Activated naive CD4-positive, alpha-beta T cell treated with anti-CD3 and anti-CD28 coated beads, Interleukin-2, amount 50 U/mL, for 24 hours (primary cell): Measurements from ENCODE around the gene GOLGA6L2.
"Not testable (repeated sequence)": the region's sequence is repeated elsewhere in the genome, so short reads cannot be mapped to it uniquely, and the experiment has no call there.

ENCODE experiments used
- H3K27ac Mint-ChIP-seq: one replicate; pipeline ENCODE4 v1.8.0; 2021; ENCODE audit warnings: mild to moderate bottlenecking, mixed read lengths
- H3K27me3 Mint-ChIP-seq: one replicate; pipeline ENCODE4 v1.8.0; 2021; ENCODE audit warnings: mixed read lengths
- H3K36me3 Mint-ChIP-seq: one replicate; pipeline ENCODE4 v1.8.0; 2021; ENCODE audit warnings: mixed read lengths
- H3K4me1 Mint-ChIP-seq: one replicate; pipeline ENCODE4 v1.8.0; 2021; ENCODE audit warnings: mixed read lengths
- H3K4me3 Mint-ChIP-seq: one replicate; pipeline ENCODE4 v1.8.0; 2021; ENCODE audit warnings: mild to moderate bottlenecking, mixed read lengths
- H3K9me3 Mint-ChIP-seq: one replicate; pipeline ENCODE4 v1.8.0; 2021; ENCODE audit warnings: mixed read lengths

The GOLGA6L2 gene

DNA sequence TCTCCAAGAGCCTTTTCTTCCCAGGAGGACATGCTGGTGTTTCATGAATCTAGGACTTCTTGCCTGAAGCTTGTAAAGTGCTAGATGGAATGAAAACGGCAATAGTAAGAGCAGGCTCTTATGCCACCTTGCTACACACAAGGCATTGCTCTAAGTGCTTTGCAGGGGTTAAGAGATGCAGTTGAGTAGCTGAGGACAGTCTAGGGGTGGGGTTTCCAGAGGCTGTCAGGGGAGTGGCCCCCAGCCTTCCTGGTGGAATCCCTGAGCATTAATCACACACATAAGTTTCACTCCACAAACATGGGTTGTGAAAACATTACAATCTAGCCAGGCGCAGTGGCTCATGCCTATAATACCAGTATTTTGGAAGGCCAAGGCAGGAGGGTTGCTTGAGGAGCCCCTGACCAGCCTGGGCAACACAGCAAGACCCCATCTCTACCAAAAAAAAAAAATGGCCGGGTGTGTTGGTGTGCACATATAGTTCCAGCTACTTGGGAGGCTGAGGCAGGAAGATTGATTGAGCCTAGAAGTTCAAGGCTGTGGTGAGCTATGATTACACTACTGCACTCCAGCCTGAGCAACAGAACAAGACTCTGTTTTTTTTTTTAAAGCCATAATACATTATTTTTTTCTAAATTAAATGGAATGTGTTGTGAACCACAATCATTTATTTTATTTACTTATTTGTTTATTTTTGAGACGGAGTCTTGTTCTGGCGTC, 34.0 kb downstream of the GOLGA6L2 start:
- not testable (repeated sequence) for H3K4me1 Mint-ChIP-seq, H3K36me3 Mint-ChIP-seq, H3K4me3 Mint-ChIP-seq, H3K27ac Mint-ChIP-seq, H3K9me3 Mint-ChIP-seq, H3K27me3 Mint-ChIP-seq

DNA sequence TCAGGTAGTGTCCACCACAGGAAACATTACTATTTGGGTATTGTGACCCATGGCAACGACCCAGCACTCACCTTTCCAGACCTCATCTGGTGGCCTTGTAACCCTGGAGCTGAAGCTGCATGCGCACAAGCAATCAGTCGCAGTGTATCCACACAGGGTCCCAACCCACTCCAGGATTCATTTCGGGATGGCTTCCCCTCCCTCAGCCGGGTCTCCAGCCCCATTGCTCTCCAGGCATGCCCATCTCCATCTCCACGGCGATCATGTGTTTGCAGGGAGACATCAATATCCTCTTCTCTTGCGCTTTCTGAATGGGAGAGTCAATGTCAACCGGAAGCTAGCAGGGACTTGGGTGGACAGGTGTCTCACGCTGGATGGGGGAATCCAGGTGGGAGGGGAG, 35.2 kb downstream of the GOLGA6L2 start:
- Mint-ChIP-seq H3K27me3 (no peaks in the 10 kb centered on the region), H3K27ac (no peak overlapping the region), H3K36me3 (no peaks in the 10 kb centered on the region), H3K4me3 (no peak overlapping the region), H3K9me3 (no peaks in the 10 kb centered on the region), H3K4me1 (no peaks in the 10 kb centered on the region)

DNA sequence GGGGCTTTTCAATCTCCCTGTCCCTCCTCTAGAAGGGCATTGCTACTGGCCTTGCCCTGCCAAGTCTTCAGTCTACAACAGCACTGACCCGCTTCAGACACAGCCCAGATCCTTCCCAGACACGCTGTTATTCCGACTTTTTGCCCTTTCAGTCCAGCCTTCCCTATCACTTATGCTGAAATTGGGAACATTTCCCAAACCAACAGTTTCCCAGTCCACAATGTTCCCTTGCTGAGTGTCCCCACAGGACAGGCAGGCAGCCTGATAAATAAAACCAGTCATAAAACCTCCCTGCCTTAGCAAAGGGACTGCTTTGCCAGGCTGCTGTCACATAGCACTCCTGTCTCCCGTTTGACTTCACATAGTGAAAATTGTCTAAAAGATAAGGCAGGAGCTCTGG, 43.5 kb downstream of the GOLGA6L2 start:
- Mint-ChIP-seq H3K9me3 (no peaks in the 10 kb centered on the region), H3K27me3 (no peaks in the 10 kb centered on the region), H3K4me1 (no peaks in the 10 kb centered on the region)

DNA sequence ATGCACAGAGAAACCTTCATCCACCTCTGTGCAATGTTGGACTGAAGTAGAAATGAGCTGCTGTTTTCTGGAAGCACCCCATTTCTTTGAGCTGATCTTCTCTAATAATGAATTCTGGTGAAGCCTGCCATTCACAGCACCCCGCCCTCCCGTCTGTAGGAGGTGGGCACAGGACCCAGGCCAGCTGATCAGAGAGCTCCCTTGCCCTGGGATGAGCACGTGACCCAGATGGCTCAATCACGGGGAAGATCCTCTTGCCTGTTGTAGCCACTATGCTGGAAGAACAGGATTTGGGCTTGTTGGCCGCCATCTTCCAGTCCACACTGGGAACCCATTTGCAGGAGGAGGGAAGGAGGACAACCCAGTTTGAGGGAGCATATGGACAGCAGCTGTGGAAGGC, 44.5 kb downstream of the GOLGA6L2 start:
- Mint-ChIP-seq H3K27me3 (peaks cover 2% of the 10 kb centered on the region), H3K36me3 (no peaks in the 10 kb centered on the region), H3K27ac (no peak overlapping the region), H3K4me3 (no peak overlapping the region), H3K4me1 (no peaks in the 10 kb centered on the region), H3K9me3 (no peaks in the 10 kb centered on the region)

More for the DNA sequence above, 43.5 kb downstream of the GOLGA6L2 start:
- H3K27ac Mint-ChIP-seq: no peak overlapping the region
- H3K36me3 Mint-ChIP-seq: no peaks in the 10 kb centered on the region
- no peak overlapping the region for H3K4me3 Mint-ChIP-seq

DNA sequence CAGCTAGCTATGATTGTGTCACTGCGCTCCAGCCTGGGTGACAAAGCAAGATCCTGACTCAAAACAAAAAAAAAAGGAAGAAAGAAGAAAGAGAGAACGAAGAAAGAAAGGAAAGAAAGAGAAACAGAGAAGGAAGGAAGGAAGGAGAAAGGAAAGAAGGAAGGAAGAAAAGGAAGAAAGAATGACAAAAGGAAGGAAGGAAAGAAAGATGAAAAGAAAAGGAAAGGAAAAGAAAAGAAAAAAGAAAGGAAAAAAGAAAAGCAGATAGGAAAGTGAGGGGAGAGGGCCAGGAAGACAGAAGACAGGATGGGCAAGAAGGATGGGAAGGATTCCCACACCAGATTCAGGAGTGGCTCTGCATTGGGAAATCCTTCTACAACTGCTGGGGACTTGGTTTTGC, 44.9 kb downstream of the GOLGA6L2 start:
- no peaks in the 10 kb centered on the region for H3K4me1 Mint-ChIP-seq

DNA sequence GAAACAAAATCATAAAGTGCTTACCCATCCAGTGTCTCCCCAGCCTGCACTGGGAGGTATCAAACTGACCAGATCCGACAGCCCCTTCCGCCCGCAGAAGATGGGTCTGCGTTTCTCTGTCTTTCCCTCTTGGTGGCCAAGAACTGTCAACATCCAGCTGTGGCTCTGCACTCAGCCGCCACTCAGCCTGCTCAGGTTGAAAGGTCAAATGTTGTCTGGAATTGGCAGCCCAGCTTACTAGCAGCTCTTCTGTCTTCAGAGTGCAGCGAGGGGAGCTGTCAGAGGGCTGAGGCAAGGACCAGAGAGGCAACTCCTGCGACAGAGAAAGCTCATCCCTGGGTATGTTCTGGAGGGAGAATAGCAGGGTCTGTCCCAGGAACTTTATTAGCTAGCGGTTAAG, 45.4 kb downstream of the GOLGA6L2 start:
- H3K27ac Mint-ChIP-seq: no peak overlapping the region
- H3K4me1 Mint-ChIP-seq: no peaks in the 10 kb centered on the region
- H3K9me3 Mint-ChIP-seq: no peaks in the 10 kb centered on the region
- no peaks in the 10 kb centered on the region for H3K36me3 Mint-ChIP-seq
- peaks cover 2% of the 10 kb centered on the region for H3K27me3 Mint-ChIP-seq
- H3K4me3 Mint-ChIP-seq: no peak overlapping the region

More for the DNA sequence above, 44.9 kb downstream of the GOLGA6L2 start:
- no peaks in the 10 kb centered on the region for H3K36me3 Mint-ChIP-seq
- H3K27me3 Mint-ChIP-seq: peaks cover 2% of the 10 kb centered on the region
- H3K9me3 Mint-ChIP-seq: no peaks in the 10 kb centered on the region
- H3K4me3 Mint-ChIP-seq: no peak overlapping the region
- H3K27ac Mint-ChIP-seq: no peak overlapping the region

DNA sequence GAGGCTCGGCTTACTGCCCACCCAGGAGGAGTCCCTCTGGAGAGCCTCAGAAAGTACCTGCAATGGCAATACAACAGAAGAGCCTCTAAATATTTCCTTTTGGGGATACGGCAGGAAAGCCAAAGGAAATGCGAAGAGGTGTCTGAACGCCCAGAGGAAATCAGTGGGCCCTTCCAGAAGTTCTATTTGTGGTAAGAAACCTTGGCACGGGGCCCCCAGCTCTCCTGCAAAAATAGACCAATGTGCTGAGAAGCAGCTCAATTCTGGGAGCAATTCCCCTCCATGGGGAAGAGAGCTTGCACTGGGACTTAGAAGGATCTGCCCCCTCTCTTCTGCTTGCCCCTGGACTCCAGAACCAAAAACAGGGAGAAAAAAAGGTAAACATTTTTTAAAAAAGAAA, 47.8 kb downstream of the GOLGA6L2 start:
- not testable (repeated sequence) for H3K27ac Mint-ChIP-seq, H3K4me3 Mint-ChIP-seq, H3K4me1 Mint-ChIP-seq, H3K36me3 Mint-ChIP-seq, H3K9me3 Mint-ChIP-seq, H3K27me3 Mint-ChIP-seq

DNA sequence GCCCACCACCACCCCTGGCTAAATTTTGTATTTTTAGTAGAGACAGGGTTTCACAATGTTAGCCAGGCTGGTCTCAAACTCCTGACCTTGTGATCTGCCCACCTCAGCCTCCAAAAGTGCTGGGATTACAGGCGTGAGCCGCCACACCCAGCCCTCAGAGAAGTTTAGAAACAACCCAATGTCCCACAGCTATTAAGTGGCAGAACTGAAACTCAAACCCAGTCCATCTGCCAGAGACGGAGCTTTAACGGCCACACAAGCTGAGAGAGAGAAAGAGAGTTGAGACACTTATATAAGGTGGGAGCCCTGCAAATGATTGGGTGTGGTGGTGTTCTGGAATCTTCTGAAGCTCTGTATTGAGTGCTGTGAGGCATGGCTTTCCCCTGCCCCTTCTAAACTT, 48.7 kb downstream of the GOLGA6L2 start:
- not testable (repeated sequence) for H3K27ac Mint-ChIP-seq, H3K4me3 Mint-ChIP-seq, H3K36me3 Mint-ChIP-seq, H3K27me3 Mint-ChIP-seq, H3K4me1 Mint-ChIP-seq, H3K9me3 Mint-ChIP-seq

DNA sequence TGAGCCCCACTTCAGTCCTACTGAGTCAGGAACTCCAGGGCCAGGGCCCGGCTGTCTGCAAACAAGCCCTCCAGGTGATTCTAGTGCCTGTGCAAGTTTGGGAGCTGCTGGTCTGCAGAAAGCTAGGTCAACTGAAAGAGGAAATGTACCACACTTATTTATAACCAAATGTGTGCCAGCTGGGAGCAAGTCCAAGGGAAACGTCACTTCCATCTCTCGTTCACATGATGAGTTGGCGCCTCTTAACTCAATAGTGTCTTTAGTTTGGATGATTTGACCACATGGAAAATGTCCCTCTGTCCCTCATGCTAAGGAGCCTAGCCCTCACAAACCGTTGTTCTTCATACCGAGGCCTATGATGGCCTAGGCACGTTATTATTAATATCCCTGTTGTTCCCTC, 49.3 kb downstream of the GOLGA6L2 start:
- no peaks in the 10 kb centered on the region for H3K36me3 Mint-ChIP-seq
- no peak overlapping the region for H3K27ac Mint-ChIP-seq
- H3K4me3 Mint-ChIP-seq: no peak overlapping the region
- H3K4me1 Mint-ChIP-seq: no peaks in the 10 kb centered on the region
- H3K27me3 Mint-ChIP-seq: peaks cover 2% of the 10 kb centered on the region
- no peaks in the 10 kb centered on the region for H3K9me3 Mint-ChIP-seq

DNA sequence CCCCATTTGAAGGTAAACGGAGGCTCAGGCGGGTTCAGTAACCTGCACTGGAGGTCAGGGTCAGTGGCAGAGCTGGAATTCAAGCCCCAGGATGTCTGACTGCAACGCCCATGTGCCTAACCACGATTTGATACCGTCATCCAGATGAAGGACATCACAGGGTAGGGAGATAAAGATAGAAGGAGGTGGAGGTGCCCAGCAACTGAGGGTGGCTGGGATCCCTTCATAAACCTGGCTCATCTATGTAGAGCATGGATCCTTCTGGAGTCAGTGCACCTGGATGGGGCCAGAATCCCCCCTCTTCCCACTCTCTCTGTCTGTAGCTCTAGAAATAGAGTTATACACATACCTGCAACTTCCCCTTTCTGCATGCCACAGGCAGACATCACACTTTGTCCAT, 51.2 kb downstream of the GOLGA6L2 start:
- Mint-ChIP-seq H3K4me1 (no peaks in the 10 kb centered on the region), H3K9me3 (no peaks in the 10 kb centered on the region)

DNA sequence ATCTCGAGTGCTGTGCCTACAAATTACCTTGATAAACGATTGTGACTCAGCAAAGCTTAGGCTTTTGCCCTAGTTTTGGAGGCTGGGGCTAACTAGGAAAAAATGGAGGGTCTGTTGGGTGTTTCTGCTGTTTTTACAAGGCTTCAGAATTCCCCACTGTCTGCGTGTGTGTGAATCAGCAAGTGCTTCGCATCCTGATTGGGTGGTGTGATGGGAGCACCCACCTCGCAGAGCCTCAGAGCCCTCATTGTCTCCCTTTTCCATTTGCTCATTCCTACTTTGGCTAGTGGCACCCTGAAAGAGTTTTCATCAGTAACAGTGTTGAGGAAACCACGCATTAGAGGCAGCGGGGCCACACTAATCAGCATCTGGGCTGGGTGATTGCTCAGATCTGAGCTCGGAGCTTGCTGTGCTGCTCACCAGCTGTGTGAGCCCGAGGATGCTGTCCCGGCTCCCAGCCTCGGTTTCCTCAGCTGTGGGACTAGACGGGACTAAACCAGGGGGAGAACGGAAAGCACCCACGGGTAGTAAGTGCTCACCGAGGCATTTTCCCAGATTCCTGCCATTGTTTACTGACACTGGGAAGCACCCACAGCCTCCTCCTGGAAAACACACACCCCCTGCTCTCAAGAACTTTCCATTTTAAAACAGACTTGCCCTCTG, 51.9 kb downstream of the GOLGA6L2 start:
- H3K27ac Mint-ChIP-seq: no peak overlapping the region
- H3K27me3 Mint-ChIP-seq: peaks cover 4% of the 10 kb centered on the region
- H3K4me1 Mint-ChIP-seq: no peaks in the 10 kb centered on the region
- no peak overlapping the region for H3K4me3 Mint-ChIP-seq
- no peaks in the 10 kb centered on the region for H3K36me3 Mint-ChIP-seq
- no peaks in the 10 kb centered on the region for H3K9me3 Mint-ChIP-seq

More for the DNA sequence above, 51.2 kb downstream of the GOLGA6L2 start:
- Mint-ChIP-seq H3K27me3 (peaks cover 4% of the 10 kb centered on the region), H3K27ac (no peak overlapping the region), H3K4me3 (no peak overlapping the region), H3K36me3 (no peaks in the 10 kb centered on the region)
